ENCODE results near the gene RAB11A.

RAB11A gene

DNA sequence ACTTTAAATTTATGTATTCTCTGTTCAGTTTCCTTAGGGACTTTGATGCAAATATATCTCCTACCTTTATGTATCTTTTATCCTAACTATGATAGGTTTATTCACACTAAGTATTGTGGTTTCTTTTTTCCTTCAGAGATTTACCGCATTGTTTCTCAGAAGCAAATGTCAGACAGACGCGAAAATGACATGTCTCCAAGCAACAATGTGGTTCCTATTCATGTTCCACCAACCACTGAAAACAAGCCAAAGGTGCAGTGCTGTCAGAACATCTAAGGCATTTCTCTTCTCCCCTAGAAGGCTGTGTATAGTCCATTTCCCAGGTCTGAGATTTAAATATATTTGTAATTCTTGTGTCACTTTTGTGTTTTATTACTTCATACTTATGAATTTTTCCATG lies 18.3 kb downstream of the RAB11A start:
- no peak for DNase-seq

DNA sequence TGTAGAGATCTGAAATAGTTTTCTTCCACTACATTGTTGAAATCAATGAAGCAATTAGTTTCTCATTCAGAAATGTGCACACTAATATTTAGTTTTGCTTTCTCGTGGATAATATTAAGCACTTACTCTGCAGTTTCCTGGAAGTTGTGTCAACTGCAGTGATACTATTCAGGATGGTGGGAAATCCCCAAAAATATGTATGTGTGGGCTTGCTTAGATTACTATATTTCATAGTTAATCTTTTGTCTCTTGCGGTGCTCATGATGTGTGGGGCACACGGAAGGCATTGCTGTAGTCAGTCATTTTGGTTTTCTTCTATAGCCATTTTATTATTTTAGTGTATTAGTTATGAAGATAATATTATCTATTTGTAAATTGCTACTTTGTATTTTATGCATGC lies 19.7 kb downstream of the RAB11A start:
- DNase-seq: no peak

DNA sequence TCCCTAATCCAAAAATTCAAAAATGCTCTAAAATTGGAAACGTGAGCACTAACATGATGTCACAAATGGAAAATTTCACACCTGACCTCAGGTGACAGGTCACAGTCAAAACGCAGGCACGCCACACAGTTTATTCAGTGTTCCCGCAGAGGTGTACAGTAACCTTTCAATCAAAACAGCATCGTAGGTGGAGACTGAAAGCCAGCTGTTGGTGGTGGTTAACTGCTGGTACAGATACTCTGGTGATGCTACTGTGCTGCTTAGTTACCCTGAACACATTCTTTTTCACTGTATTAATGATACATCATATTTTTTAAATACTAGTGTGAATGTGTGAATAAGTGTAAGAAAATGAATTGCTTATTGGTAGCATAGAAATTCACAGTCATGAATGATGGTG lies 23.8 kb downstream of the RAB11A start:
- no peak for DNase-seq

DNA sequence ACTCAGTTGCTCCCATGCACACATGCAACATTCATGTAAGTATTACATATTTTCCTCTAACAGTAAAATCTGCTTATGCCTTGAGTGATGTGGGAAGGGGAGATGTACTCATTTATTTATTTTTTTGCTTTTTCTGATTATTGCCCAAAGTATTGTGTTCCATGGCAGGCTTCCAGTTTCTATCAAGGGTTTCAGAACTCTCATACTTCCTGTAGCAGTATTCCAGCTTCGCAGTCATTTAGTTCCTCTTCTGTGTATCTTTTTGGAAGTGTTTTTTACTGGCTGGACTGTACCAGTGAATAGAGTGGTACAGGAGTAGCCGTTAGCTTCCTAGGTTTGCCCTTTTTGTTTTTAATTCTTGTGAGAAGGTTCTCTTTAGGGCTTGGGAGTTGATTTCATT lies 26.9 kb downstream of the RAB11A start:
- no peak for DNase-seq

DNA sequence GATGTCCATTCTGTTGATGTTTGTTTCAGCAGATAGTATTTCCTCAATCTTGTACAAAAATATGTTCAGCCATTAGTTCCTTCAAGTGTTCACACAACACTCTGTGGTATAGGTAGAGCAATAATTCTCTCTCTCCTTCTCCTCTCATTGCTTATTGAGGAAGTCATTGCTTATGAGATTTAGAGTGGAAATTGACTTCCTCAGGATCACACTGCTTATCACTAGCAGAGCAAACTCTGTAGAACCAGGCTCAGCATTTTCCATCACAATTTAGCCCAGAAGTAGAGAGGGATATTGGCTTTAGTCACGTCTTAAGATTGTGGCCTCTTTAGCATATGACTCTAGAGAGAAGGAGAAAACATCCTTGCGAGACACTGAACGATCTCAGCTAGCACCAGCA lies 31.2 kb downstream of the RAB11A start:
- no peak for DNase-seq

DNA sequence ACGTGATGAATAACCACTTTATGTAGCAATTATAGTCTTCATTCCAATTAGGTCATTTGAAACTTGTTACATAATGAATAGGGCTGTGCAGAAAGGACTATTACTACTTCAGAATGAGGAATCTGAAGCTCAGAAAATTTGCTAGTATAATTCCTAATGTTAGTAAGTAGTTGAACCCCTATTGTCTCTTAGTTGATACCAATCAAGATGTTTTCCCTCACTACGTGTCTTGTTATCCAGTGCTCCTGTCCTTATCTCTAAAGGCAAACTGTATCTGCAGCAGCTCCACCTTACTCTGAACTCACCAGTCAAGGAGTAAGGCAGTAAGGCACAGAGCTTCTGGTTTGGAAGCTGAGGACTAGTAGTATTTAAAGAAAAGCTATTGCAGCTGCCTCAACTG lies 32.0 kb downstream of the RAB11A start:
- no peak for DNase-seq

DNA sequence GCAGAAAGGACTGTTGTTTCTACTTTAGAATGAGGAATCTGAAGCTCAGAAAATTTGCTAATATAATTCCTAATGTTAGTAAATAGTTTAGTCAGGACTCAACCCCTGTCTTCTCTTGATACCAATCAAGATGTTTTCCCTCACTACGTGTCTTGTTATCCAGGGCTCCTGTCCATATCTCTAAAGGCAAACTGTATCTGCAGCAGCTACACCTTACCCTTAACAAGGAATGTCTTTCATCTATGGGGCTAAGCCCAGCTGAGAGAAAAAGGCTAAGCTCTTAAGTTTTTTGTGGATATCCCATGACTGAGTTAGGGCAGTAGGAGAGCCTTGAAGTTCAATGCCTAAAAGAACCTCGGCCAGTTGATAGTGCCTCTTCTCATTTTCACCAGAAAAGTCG lies 32.5 kb downstream of the RAB11A start:
- DNase-seq: no peak

DNA sequence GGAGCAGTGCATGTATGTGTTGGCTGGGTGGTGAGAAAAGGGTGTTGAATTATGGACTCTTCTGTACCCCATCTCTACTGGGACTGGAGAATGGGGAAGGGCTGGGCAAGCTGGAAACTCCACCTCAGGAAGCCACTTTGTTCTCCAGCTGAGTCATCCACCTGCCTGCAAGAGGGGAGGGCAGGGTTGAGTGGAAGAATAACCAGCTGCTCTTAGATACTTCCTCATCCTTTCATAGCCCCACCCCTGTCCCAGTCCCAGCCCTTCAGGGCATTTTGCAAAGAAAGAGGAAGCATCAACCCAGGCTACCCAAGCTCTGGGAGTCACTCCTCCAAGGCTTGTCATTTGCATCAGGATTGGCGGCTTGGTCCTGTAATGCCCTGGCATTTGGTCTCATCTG lies 33.1 kb downstream of the RAB11A start:
- DNase-seq: no peak

DNA sequence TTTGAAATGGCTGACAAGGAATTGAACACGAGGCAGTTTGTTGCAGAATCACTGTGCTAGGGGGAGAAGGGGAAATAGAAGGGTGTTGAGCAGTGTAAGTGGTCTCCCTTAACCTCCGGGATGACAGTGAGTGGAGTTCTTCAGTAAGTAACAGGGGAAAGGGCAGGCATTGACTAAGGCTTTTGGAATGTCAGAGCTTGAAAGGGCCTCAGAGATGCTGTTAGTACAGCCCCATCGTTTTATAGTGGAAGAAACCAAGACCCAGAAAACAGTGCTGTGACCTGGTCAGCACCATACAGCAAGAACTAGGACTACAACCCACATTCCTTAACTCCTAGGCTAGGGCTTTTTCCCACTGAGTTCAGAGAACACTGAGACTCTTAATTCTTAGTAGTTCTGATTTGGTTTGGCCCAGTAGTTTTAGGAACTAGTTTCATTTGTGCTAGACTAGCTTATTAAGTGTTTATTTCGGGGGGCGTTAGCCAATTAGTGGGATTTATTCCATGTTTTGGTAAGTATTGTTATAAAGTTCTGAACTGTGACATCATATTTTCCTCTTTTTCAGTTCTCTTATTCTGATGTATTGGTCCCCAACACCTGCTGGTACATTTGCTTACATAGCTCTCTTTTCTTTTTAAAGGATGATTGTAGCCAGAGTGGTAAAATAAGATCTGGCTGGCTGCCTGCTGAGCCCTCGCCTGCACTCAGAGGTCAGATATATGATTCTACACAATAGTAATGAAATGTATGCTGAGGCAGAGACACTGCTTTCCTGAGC lies 34.2 kb downstream of the RAB11A start:
- no peak for DNase-seq

DNA sequence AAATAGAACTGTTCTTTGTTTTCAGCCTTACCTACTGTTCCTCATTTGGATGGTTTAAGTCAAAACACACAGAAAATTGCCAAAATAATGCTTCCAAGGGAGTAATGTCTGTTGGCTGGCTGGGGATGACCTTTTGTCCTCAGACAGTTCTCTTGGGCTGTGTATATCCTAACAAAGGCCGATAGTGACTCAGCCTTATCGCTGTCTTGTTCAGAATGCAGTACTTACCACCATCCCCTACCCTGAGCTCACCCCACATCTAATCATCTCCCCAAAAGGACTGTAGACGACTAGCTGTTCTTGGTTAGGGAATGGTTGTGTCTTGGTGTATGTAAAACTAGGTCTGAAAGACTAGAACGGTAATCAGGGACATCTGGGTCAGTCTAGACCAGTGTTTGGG lies 35.0 kb downstream of the RAB11A start:
- no peak for DNase-seq

DNA sequence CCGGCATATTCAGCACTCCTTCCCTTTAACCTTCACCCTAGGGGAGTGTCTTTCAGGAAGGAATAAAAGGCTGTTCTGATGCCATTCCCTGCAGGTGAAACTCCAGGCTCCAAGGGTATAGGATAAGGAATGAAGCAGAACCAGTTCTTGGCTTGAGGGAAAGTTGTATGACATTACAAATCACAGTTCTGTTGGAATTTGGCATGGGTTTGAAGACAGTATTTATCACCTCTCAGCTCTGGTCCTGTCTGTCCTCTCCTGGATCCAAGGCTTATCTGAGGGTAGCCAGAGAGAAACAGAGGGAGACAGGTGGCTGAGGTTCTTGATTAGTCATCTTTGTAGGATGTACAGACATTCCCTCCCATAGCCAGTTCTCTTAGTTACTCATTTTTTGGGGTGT lies 37.1 kb downstream of the RAB11A start:
- DNase-seq: no peak

DNA sequence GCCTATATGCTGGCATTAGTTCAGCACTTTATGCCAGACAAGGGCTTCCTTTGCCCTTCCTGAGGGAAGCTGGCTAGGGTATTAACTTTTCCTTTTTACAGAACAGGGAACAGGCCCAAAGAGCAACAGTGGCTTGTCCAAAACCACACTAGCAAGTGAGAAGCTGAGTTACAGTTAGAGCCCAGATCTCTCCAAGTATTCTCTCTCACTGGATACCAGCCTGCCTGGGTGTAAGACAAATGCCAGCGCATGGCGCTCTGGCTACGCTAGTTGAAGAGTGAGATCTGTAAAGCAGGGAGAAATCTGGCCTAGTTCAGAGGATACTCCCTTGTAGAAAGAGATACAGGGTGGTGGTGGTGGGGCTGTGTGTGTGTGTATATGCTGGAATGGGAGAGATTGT lies 38.4 kb downstream of the RAB11A start:
- DNase-seq: no peak

DNA sequence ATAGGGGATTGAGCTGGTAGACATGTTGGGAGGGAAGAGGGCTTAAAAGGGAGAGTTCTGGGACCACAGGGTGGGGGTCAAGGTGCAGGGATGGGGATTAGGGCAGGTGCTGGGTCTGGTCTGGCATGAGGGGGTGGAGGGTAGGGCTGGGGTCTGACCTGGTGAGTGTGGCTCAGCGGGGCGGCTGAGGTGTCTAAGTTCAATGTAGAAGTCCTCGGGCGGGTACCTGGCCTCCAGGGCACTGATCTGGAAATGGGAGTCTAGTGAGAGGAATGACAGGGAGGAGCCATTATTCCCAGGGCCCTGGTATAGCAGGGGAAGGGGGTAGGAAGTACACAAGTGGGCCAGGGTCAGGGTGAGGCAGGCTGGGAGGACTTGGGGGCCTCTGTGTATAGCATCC lies 39.6 kb downstream of the RAB11A start:
- no peak for DNase-seq

DNA sequence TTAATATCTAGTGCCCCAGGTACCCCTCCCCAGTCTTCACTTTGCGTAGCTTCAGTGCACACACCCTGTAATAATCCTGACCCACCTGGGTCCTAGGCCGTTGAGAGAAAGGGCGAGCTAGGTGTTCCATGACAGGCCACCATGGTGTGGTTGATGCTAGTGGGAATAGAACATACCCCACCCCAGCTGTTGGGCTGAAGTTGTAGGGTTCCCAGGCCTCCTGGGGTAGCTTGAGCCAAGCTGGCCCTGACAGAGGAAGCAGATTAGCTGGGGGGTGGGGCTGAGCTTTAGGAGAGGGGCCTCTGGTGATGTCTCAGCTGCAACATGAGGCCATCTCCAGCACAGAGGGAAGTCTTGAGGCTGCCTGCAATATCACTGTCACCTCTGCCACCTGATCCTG lies 40.5 kb downstream of the RAB11A start:
- no peak for DNase-seq

DNA sequence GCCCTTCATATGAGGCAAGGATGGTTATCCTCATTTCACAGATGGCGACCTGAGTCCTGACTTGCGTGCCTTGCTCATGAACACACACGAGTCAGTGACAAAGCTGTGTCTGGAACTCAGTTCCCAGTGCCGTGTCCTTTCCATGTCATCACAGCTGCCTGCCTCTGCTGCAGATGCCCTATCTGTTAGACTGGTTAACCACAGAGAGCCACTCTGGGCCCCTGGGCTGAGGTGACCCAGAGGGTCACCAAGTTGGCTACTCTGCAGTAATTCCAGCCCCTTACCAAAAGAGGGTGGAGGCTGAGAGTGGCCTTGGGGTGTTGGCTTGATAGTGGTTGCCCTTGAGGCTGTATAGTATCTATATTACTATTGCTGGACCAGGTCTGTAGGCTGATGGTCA lies 41.0 kb downstream of the RAB11A start:
- no peak for DNase-seq

DNA sequence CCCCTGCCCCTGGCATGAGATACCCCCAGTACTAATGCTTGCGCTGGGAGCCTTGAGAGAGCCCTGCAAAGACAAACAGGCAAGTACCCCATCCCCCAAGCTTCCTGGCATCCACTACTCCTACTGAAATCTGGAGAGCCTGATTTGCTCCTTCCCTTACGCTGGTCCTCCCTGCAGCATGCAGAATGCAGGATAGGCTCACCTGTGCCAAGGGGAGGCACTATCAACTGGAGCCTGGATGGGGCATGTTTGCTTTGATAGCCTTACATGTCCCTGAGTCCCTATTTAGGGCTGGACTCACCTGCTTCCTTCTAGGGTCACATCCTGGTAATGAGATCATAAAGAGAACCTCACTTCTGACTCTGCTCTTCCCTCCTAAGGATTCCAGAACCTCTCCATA lies 42.9 kb downstream of the RAB11A start:
- DNase-seq: no peak

DNA sequence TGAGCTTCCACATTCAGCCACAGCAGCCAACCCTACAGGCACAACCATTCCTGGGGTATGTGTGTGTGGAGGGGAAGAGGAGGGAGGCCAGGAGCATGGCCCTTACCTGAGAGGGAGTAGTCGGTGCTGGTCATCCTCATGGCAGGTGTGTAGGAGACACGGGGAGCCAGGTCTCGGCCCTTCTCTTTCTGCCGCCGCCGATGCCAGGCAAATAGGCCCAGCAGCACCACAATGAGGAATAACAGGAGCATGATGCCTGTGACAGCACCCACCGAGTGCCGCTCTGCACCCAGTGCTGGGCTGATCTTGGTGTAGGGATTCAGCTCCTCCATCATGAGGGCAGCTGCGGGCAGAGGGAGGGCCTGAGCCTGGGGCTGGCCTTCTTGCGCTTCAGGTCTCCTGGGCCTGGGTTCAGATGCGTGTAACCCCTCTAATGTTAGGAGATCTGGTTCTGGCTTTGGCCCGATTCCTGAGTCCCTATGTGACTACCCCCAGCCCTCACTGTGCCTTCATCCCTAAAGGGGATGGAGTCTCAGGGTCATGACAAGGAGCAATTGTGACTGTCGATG lies 44.4 kb downstream of the RAB11A start:
- no peak for DNase-seq

DNA sequence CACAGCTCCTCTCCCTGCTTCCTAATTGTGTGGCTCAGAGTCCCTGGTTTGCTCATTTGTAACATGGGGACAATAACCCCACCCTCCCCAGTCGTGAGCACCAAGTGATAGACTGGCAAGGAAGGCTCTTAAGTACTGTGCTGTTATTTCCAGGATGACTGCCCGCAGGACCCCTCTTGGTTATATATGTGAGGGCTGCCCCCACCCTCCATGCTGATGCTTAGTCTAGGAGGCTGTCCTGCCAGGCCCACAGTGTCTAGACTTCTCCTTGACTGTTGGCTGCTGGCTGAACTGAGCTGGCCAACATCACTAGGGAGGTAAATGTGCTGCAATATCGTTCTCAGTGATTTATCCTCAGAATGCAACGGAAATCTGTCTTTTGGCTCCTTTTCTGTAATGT lies 45.1 kb downstream of the RAB11A start:
- DNase-seq: no peak

DNA sequence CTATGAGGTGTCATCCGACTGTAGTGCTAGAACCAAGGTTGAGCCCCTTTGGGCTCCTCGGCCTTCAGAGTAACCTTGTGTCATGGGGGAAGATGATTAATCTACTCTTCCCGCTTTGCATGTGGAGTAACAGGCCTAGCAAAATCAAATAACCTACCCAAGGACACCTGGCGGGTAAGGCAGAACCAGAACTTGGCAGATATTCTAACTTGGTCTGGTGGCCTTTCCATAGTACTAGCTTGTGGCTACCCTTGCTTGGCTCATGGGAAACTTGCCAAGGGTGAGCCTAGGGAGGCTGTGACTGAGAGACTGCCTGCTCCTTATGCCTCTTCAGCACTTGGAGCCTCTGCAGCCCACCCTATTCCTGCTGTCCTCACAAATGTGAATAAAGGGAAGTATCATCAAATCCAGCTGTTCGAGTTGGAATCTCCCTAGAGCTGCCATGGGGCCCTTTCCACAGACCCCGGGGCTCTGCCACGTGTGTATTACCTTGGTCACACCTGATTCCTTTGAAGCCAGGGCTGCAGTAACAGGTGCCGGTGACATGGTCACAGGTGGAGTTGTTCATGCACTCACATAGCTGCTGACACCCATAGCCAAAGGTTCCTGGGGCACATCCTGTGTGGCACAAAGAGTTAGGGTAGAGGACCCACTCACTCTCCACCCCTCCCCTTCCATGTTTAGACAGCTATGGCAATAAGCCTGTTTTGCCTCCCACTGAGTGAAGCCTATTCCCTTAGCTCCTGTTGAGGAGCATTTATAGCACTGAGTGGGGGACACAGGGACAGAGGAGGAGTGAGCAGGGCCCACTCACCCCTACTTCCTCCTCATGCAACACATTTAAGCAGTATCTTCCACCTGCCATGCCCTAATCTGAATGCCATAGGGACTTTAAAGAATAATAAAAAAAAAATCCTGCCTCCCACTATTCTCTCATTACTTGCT lies 46.0 kb downstream of the RAB11A start:
- no peak for DNase-seq

DNA sequence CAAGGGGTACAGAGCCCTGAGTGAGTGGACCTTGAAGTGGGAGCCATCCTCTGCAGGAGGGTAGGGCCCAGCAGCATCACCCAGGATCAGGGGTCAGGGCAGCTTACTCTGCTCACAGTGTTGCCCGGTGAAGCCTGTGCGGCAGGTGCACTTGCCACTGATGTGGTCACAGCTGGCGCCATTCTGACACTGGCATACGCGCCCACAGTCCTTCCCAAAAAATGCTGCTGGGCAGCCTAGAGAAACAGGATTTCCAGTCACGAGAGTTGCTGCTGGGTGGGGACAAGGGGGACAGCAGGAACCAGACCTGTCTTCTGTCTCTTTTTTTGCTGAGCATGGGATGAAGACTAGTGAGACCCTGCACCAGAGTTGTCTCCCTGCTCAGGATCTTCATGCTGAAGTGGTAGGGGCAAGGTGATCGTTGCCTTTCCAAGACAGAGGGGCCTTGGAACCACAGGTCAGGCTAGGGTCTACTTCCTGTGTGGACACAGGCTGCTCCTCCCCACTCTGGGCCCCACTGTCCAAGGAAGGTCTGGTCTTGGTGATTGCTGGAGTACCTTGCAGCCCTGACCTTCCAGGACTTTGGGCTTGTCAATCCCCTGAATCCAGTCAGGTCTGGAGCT lies 46.9 kb downstream of the RAB11A start:
- DNase-seq: no peak

DNA sequence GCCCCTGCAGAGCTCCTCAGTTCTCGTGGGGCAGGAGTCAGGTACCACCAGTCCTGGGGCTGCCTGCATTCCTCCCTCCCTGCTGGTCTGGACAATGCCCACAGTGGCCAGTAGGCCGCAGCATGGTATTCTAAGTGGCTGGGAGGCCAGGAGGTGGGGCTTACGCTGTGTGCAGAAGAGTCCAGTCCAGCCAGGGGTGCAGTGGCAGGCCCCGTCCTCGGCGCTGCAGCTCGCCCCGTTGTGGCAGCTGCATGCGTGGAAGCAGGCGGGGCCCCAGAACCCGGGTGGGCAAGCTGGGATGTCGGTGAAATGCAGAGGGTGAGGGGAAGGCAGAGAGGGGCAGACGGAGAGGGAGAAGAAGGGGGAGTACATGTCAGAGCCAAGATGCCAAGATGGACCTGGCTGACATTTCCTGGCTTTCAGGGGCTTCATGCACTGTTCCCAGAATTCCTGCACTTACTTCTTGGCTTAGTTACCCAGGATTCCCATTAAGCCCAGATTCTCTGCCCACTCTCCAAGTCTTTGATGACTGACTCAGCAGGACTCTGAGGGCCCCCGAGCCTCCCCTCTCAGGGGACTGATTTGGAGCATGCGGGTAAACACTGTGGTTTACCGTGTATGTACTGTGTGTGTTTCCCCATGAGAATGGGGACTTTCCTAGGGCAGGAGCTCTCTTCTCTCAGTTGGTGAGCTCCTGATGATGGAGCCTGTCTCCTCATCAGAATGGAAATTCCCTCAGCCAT lies 47.5 kb downstream of the RAB11A start:
- DNase-seq: no peak

DNA sequence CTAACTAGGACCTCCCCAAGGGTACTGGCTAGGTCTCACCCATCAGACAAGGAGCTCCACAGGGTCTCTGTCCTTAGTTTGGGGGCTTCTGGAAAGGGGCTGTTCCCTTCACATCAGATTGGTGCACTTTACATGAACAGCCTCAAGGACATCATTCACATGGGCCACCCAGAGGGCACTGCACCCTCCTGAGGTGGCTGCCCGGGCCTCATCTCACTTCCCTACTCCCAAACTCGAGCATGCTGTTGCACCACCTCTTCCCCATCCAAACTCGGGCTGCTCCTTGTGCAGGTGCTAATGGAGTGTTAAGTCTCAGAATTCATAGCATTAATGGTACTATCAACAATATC lies 48.1 kb downstream of the RAB11A start:
- DNase-seq: no peak

DNA sequence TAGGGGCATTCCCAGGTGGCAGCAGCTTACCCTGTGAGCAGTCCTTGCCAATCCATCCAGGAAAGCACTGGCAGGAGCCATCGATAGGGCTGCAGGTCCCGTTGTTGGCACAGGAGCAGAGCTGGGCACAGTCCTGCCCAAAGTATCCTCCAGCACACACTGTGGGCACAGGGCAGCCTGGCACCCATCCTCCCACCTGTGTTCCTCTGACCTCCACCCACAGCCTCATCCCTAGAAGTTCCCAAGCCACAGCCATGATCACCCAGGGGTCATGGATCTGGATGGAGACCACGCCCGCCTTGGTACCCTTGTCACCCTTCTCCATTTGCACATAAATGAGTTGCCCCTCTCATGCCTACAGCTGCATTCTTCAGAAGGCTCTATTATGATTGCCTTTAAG lies 48.6 kb downstream of the RAB11A start:
- DNase-seq: no peak

All from activated CD4-positive, CD25-positive, alpha-beta regulatory T cell (primary cell).